GM12878 (cell line): Measurements from ENCODE around the gene TFCP2. TPM values are rescaled to one million over a fixed set of nuclear protein-coding genes. Genes with fewer than 3 reads are reported as not detected.

Experiments used
- ATAC-seq: fragments of 200-7000 bp; cut with Tn5 transposase; 3 replicates; pipeline ENCODE4 v1.9.1; 2020; ENCODE audit warnings: mild to moderate bottlenecking, moderate library complexity
- BruUV-seq: library from RNA; stranded (reverse); fragments of 400-500 nt; replicated peaks from 2 replicates; lab custom pipeline; 2021; lab: Mats Ljungman, UMichigan
- CTCF ChIA-PET: fragments of 300-600 bp; sonication (Branson Sonifier 250); formaldehyde crosslinking; extraction: SDS; loops from one replicate; lab custom pipeline; 2021; ENCODE audit warnings: inconsistent platforms; lab: Yijun Ruan, JAX
- POLR2A ChIA-PET: fragments of 350-600 bp; formaldehyde crosslinking; extraction: SDS; loops from one replicate; lab custom pipeline; 2021; ENCODE audit warnings: inconsistent platforms; lab: Charles Lee
- RAD21 ChIA-PET: fragments of 300-600 bp; sonication (Branson Sonifier 250); formaldehyde crosslinking; loops from one replicate; lab custom pipeline; 2023; ENCODE audit warnings: antibody characterized with exemption; ENCODE audit not compliant: unreplicated experiment; lab: Charles Lee
- SMC1A ChIA-PET: fragments of 300-600 bp; sonication (Branson Sonifier 250); formaldehyde crosslinking; loops from one replicate; lab custom pipeline; 2023; ENCODE audit not compliant: unreplicated experiment, uncharacterized antibody; lab: Charles Lee
- DNase-seq: peaks from one replicate; pipeline ENCODE4 v3.0.0-alpha.2; 2011; ENCODE audit warnings: low read depth, low spot score
- FAIRE-seq: peaks from 3 replicates; lab custom pipeline; 2011; peaks lifted over from hg19 to GRCh38; lab: Jason Lieb, UNC
- H2AFZ ChIP-seq: 2 replicates; pipeline ENCODE4 v1.6.0; 2011; ENCODE audit warnings: low read depth, low read length, control low read depth; ENCODE audit not compliant: control insufficient read depth
- H3K27ac ChIP-seq: 2 replicates; pipeline ENCODE4 v1.5.1; 2011; ENCODE audit warnings: control low read depth; ENCODE audit not compliant: control insufficient read depth, insufficient read depth
- H3K27me3 ChIP-seq, 2 experiments: replicated peaks in 1 of 2; 2 replicates each; pipeline versions ENCODE4 v1.6.0 to v1.6.1; 2011; ENCODE audit warnings: low read length in 1 of 2; ENCODE audit not compliant: control insufficient read depth in 2 of 2, insufficient read depth in 2 of 2
- H3K36me3 ChIP-seq, 2 experiments: 2 replicates each; pipeline ENCODE4 v1.5.1; 2011; ENCODE audit warnings: low read length in 1 of 2; ENCODE audit not compliant: control insufficient read depth in 2 of 2, insufficient read depth in 2 of 2
- H3K4me1 ChIP-seq: 2 replicates; pipeline ENCODE4 v1.6.1; 2011; ENCODE audit warnings: mild to moderate bottlenecking, low read length, moderate library complexity, mixed read lengths; ENCODE audit not compliant: control insufficient read depth, insufficient read depth
- H3K4me2 ChIP-seq: 2 replicates; pipeline ENCODE4 v1.6.0; 2011; ENCODE audit warnings: control low read depth; ENCODE audit not compliant: control insufficient read depth, insufficient read depth
- H3K4me3 ChIP-seq: fragments of 200-600 bp; sonication (generic); 2 replicates; pipeline ENCODE4 v1.5.1; 2016
- H3K79me2 ChIP-seq: 2 replicates; pipeline ENCODE4 v1.6.0; 2011; ENCODE audit warnings: low read length; ENCODE audit not compliant: control insufficient read depth, insufficient read depth
- H3K9ac ChIP-seq: 2 replicates; pipeline ENCODE4 v1.8.0; 2011; ENCODE audit warnings: low read length, control low read depth, mixed read lengths; ENCODE audit not compliant: control insufficient read depth, insufficient read depth
- H3K9me3 ChIP-seq: replicated peaks from 3 replicates; pipeline ENCODE4 v1.5.1; 2011; ENCODE audit warnings: mild to moderate bottlenecking, low read length; ENCODE audit not compliant: control insufficient read depth, insufficient read depth
- H4K20me1 ChIP-seq: 2 replicates; pipeline ENCODE4 v1.6.0; 2011; ENCODE audit not compliant: control insufficient read depth, insufficient read depth
- ATF7 ChIP-seq: fragments of 450-650 bp; IDR thresholded peaks from 2 replicates; pipeline ENCODE4 v1.6.1; 2016; ENCODE audit warnings: low read depth, mild to moderate bottlenecking
- EZH2 ChIP-seq: IDR thresholded peaks from 2 replicates; pipeline ENCODE4 v1.6.1; 2012; ENCODE audit warnings: low read depth, mild to moderate bottlenecking, control low read depth, inconsistent platforms, low read length, borderline replicate concordance; ENCODE audit not compliant: control insufficient read depth
- FOXM1 ChIP-seq: IDR thresholded peaks from 2 replicates; pipeline ENCODE4 v1.6.1; 2012; ENCODE audit warnings: low read depth, mild to moderate bottlenecking, inconsistent platforms, low read length, moderate library complexity
- MXI1 ChIP-seq: fragments of 150-350 bp; IDR thresholded peaks from 2 replicates; pipeline ENCODE4 v1.6.1; 2011; ENCODE audit warnings: low read depth, mild to moderate bottlenecking, inconsistent platforms, low read length, improper control_type of control experiment
- NFXL1 ChIP-seq: fragments of 450-650 bp; IDR thresholded peaks from 2 replicates; pipeline ENCODE4 v1.6.1; 2017; ENCODE audit warnings: antibody characterized with exemption, mild to moderate bottlenecking, borderline replicate concordance
- POLR2A ChIP-seq: IDR thresholded peaks from 2 replicates; pipeline ENCODE4 v1.6.1; 2011; ENCODE audit warnings: low read depth, mild to moderate bottlenecking, low read length
- ZNF687 ChIP-seq: fragments of 450-650 bp; IDR thresholded peaks from 2 replicates; pipeline ENCODE4 v1.6.1; 2017; ENCODE audit warnings: mild to moderate bottlenecking, moderate library complexity
- WGBS: methylation state at CpG from one replicate; pipeline ENCODE4 v1.1.6; 2016; ENCODE audit warnings: low lambda C conversion rate; ENCODE audit not compliant: insufficient replicate concordance, insufficient coverage; ENCODE audit errors: missing lambda C conversion rate; 5-methylcytosine and 5-hydroxymethylcytosine counted together
- in situ Hi-C: fragments of 300-500 bp; cut with MboI; formaldehyde crosslinking; loops from 9 replicates; pipeline ENCODE4 v1.14.3; 2018; ENCODE audit warnings: mixed read lengths
- intact Hi-C: fragments of 100-400 bp; cut with micrococcal nuclease; formaldehyde crosslinking; loops from one replicate; pipeline ENCODE4 v1.14.2; 2022; ENCODE audit not compliant: unreplicated experiment
- polyA plus RNA-seq, 11 experiments: library from polyadenylated mRNA; depleted of rRNA in 4 of 11; unstranded in 6 of 11; stranded (reverse) in 5 of 11; fragments of >200 nt; fragmentation: Nextera tagmentation in 4 of 11; fragmentation: Illumina TruSeq in 1 of 11; extraction: Ambion mirVana in 4 of 11; extraction: Trizol in 1 of 11; gene quantifications; 1 replicate in 1 of 11; 2 replicates in 10 of 11; pipeline versions ENCODE4 v1.2.1 to v1.2.3, GENCODE V29; 2011 to 2016; ENCODE audit warnings: inconsistent platforms in 2 of 11, missing spikeins in 2 of 11, low read depth in 1 of 11
- total RNA-seq, 4 experiments: library from RNA; depleted of rRNA in 3 of 4; stranded (reverse); fragments of >200 nt in 3 of 4; fragmentation: Illumina TruSeq in 1 of 4; extraction: Trizol in 1 of 4; gene quantifications; 2 replicates each; pipeline versions ENCODE4 v1.2.1 to v1.2.3, GENCODE V29; 2013 to 2021
- TF ChIP-seq, protein P1 (sequence below): fragments of 450-650 bp; IDR thresholded peaks from 2 replicates; pipeline ENCODE4 v1.6.1; 2016; ENCODE audit warnings: mild to moderate bottlenecking
- TF ChIP-seq, protein P2 (sequence below): IDR thresholded peaks from 2 replicates; pipeline ENCODE4 v1.6.1; 2011; ENCODE audit warnings: borderline replicate concordance, low read depth, mild to moderate bottlenecking, moderate library complexity, low read length; ENCODE audit not compliant: insufficient read depth, poor library complexity, severe bottlenecking
- TF ChIP-seq, protein P3 (sequence below), 3 experiments: IDR thresholded peaks in 2 of 3; conservative IDR thresholded peaks in 1 of 3; 2 replicates each; pipeline ENCODE4 v1.5.1; 2011; ENCODE audit warnings: low read depth in 3 of 3, low read length in 3 of 3, mild to moderate bottlenecking in 3 of 3, control low read depth in 2 of 3, moderate library complexity in 2 of 3, inconsistent platforms in 1 of 3, mixed read lengths in 1 of 3; ENCODE audit not compliant: control insufficient read depth in 2 of 3, insufficient read depth in 1 of 3; ENCODE audit errors: extremely low read depth in 1 of 3

TFCP2 gene
- total and polyA plus RNA-seq, 10 of the 15 experiments (the other 5 are each of a cell fraction or from before 2014, with no cell fraction given): 5.8 to 29.7 (median 14.2) TPM

DNA sequence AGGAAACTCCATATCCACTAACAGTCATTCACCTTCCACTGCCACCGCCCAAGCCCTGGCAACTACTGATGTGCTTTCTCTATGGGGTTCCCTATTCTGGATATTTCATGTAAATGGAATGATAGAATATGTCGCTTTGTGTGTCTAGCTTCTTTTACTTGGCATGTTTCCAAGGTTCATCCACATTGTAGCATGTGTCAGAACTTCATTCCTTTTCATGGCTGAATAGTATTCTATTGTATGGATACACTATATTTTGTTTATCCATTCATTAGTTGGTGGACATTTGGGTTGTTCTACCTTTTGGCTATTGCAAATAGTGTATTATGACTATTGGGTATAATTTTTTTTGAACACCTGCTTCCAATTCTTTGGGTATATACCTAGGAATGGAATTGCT, 36.3 kb upstream of the TFCP2 start (continued):
- TF ChIP-seq ZNF687: no peak

DNA sequence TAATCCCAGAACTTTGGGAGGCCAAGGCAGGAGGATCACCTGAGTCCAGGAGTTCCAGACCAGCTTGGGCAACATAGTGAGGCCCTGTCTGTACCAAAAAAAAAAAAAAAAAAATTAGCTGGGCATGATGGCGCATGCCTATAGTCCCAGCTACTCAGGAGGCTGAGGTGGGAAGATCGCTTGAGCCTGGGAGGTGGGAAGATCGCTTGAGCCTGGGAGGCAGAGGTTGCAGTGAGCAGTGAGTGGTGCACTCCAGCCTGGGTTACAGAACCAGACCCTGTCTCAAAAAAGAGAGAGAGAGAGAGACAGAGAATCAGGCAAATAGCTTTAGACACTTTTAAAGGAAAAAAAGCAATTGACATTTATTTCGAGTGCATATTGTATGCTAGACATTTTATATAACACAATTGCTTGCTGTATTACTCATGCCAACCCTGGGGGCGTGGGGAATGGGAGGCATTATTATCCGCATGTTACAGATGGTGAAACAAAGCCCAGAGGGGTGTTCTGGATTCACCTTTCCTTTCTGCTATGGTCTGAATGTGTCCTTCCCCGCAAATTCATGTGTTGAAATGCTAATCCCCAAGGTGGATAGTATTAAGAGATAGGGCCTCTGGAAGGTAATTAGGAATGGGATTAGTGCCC, 35.2 kb upstream of the TFCP2 start:
- H3K9me3 ChIP-seq: no peaks in the 10 kb centered on the region
- BruUV-seq: no TSS peak
- ChIA-PET CTCF (no interaction called here), SMC1A (no interaction called here), POLR2A (interaction anchor here (0.6 to 0.7 kb wide), 2 partner anchors 12 to 81 kb away, joined by 3 to 7 read pairs; no protein-coding TSS in a partner anchor), RAD21 (no interaction called here)
- H3K27me3 ChIP-seq: no peaks in the 10 kb centered on the region
- DNase-seq (no peak), FAIRE-seq (no peak), ATAC-seq (no peak)
- no peak overlapping the region for H3K27ac ChIP-seq
- H3K36me3 ChIP-seq: no peaks in the 10 kb centered on the region
- no peaks in the 10 kb centered on the region; the same call in 1 of the 2 replicates for H3K4me1 ChIP-seq
- H3K4me3 ChIP-seq: no peak overlapping the region
- H2AFZ ChIP-seq: no peak overlapping the region
- H3K4me2 ChIP-seq: no peak overlapping the region
- intact Hi-C loops (no loop called here), in situ Hi-C loops (no loop called here)
- no peak overlapping the region for H3K9ac ChIP-seq
- no peaks in the 10 kb centered on the region for H3K79me2 ChIP-seq
- 83% methylated on average over 7 of the region's 7 CpGs for WGBS
- no peaks in the 10 kb centered on the region for H4K20me1 ChIP-seq
- TF ChIP-seq MXI1 (no peak), EZH2 (no peak), ATF7 (no peak), NFXL1 (no peak), POLR2A (no peak), FOXM1 (no peak)
- TF ChIP-seq, protein P1, sequence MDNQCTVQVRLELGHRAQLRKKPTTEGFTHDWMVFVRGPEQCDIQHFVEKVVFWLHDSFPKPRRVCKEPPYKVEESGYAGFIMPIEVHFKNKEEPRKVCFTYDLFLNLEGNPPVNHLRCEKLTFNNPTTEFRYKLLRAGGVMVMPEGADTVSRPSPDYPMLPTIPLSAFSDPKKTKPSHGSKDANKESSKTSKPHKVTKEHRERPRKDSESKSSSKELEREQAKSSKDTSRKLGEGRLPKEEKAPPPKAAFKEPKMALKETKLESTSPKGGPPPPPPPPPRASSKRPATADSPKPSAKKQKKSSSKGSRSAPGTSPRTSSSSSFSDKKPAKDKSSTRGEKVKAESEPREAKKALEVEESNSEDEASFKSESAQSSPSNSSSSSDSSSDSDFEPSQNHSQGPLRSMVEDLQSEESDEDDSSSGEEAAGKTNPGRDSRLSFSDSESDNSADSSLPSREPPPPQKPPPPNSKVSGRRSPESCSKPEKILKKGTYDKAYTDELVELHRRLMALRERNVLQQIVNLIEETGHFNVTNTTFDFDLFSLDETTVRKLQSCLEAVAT: no peak
- TF ChIP-seq, protein P2, sequence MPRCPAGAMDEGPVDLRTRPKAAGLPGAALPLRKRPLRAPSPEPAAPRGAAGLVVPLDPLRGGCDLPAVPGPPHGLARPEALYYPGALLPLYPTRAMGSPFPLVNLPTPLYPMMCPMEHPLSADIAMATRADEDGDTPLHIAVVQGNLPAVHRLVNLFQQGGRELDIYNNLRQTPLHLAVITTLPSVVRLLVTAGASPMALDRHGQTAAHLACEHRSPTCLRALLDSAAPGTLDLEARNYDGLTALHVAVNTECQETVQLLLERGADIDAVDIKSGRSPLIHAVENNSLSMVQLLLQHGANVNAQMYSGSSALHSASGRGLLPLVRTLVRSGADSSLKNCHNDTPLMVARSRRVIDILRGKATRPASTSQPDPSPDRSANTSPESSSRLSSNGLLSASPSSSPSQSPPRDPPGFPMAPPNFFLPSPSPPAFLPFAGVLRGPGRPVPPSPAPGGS: no peak
- TF ChIP-seq, protein P3, sequence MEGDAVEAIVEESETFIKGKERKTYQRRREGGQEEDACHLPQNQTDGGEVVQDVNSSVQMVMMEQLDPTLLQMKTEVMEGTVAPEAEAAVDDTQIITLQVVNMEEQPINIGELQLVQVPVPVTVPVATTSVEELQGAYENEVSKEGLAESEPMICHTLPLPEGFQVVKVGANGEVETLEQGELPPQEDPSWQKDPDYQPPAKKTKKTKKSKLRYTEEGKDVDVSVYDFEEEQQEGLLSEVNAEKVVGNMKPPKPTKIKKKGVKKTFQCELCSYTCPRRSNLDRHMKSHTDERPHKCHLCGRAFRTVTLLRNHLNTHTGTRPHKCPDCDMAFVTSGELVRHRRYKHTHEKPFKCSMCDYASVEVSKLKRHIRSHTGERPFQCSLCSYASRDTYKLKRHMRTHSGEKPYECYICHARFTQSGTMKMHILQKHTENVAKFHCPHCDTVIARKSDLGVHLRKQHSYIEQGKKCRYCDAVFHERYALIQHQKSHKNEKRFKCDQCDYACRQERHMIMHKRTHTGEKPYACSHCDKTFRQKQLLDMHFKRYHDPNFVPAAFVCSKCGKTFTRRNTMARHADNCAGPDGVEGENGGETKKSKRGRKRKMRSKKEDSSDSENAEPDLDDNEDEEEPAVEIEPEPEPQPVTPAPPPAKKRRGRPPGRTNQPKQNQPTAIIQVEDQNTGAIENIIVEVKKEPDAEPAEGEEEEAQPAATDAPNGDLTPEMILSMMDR (IDR thresholded peaks at IDR 0.05 in 2 of 3, conservative IDR thresholded peaks at IDR 0.05 in 1 of 3; ENCODE audit: control insufficient read depth in 2 of 3, extremely low read depth in 1 of 3, insufficient read depth in 1 of 3, low read depth in 3 of 3, low read length in 3 of 3): no peak
